Common myeloid progenitor, CD34-positive (primary cell): ENCODE measurements around the gene BLACAT1.

Experiments
- CTCF ChIA-PET: fragments of 350-600 bp; sonication (Branson Sonifier 250); formaldehyde crosslinking; loops from one replicate; lab custom pipeline; 2021; ENCODE audit warnings: antibody characterized with exemption; lab: Charles Lee
- POLR2A ChIA-PET: fragments of 350-600 bp; sonication (Branson Sonifier 250); formaldehyde crosslinking; loops from one replicate; lab custom pipeline; 2021; ENCODE audit warnings: antibody characterized with exemption; lab: Charles Lee
- DNase-seq, 3 donors: peaks; one replicate each; pipeline versions ENCODE4 v3.0.0 to v3.0.0-alpha.2; 2013
- H3K27ac ChIP-seq, 2 experiments: 1 replicate in 1 of 2; 2 replicates in 1 of 2; pipeline ENCODE4 v1.7.0; 2013; ENCODE audit warnings: inconsistent platforms in 2 of 2, low read length in 2 of 2, mild to moderate bottlenecking in 2 of 2, low read depth in 1 of 2, moderate library complexity in 1 of 2; ENCODE audit not compliant: severe bottlenecking in 2 of 2, insufficient read depth in 1 of 2, poor library complexity in 1 of 2
- H3K27me3 ChIP-seq, 5 experiments: replicated peaks in 2 of 5; 1 replicate in 3 of 5; 2 replicates in 2 of 5; pipeline versions ENCODE4 v1.6.1 to v1.7.0; 2013; ENCODE audit warnings: low read length in 4 of 5, mild to moderate bottlenecking in 2 of 5, moderate library complexity in 2 of 5, inconsistent platforms in 1 of 5; ENCODE audit not compliant: insufficient read depth in 5 of 5, control insufficient read depth in 4 of 5
- H3K36me3 ChIP-seq, 4 experiments: 1 replicate in 2 of 4; 2 replicates in 2 of 4; pipeline versions ENCODE4 v1.6.1 to v1.7.0; 2013; ENCODE audit warnings: low read length in 3 of 4, control low read depth in 1 of 4, mild to moderate bottlenecking in 1 of 4; ENCODE audit not compliant: control insufficient read depth in 4 of 4, insufficient read depth in 4 of 4
- H3K4me1 ChIP-seq, 4 experiments: 1 replicate in 3 of 4; 2 replicates in 1 of 4; pipeline versions ENCODE4 v1.6.1 to v1.7.1; 2013; ENCODE audit warnings: low read length in 3 of 4, mild to moderate bottlenecking in 3 of 4, control low read depth in 1 of 4, inconsistent platforms in 1 of 4, moderate library complexity in 1 of 4; ENCODE audit not compliant: control insufficient read depth in 4 of 4, insufficient read depth in 4 of 4; ENCODE audit errors: control extremely low read depth in 1 of 4
- H3K4me3 ChIP-seq, 7 experiments: 1 replicate in 4 of 7; 2 replicates in 3 of 7; pipeline versions ENCODE4 v1.5.1 to v1.7.0; 2013; ENCODE audit warnings: mild to moderate bottlenecking in 7 of 7, low read length in 6 of 7, moderate library complexity in 6 of 7, inconsistent platforms in 2 of 7, low read depth in 2 of 7, control low read depth in 1 of 7; ENCODE audit not compliant: insufficient read depth in 4 of 7, control insufficient read depth in 1 of 7; ENCODE audit errors: extremely low read depth in 1 of 7
- H3K9me3 ChIP-seq, 5 experiments: 1 replicate in 4 of 5; 2 replicates in 1 of 5; pipeline versions ENCODE4 v1.6.1 to v1.7.1; 2013; ENCODE audit warnings: low read length in 4 of 5, mild to moderate bottlenecking in 2 of 5, inconsistent platforms in 1 of 5, low read depth in 1 of 5, moderate library complexity in 1 of 5; ENCODE audit not compliant: control insufficient read depth in 4 of 5, insufficient read depth in 2 of 5; ENCODE audit errors: control extremely low read depth in 1 of 5
- WGBS: methylation state at CpG from one replicate; pipeline ENCODE4 v1.1.5; 2013; ENCODE audit not compliant: insufficient coverage; 5-methylcytosine and 5-hydroxymethylcytosine counted together

The BLACAT1 gene

GRCh38 chr1:205458777-205459566, 3.1 kb upstream of the BLACAT1 start:
- Histone ChIP-seq H3K4me3 (no peak overlapping the region), H3K9me3 (no peaks in the 10 kb centered on the region), H3K27ac (no peak overlapping the region), H3K4me1 (peaks cover 0 to 19% (median 10%) of the 10 kb centered on the region in 4 experiments), H3K27me3 (peaks cover 12 to 90% (median 44%) of the 10 kb centered on the region in 5 experiments), H3K36me3 (no peaks in the 10 kb centered on the region)
- 58% methylated on average over 5 of the region's 6 CpGs for WGBS
- CTCF ChIA-PET: interaction anchor here (0.7 to 1.3 kb wide), 5 partner anchors 11 to 27 kb away, joined by 3 to 5 read pairs (median 3); no protein-coding TSS in a partner anchor
- peak; percentile 61 to 86 (median 81) for DNase-seq
- POLR2A ChIA-PET: no interaction called here

- peak overlapping the region in 5 of 7 experiments; percentile 21 to 60 (median 36) for H3K4me3 ChIP-seq
- WGBS: 1% methylated on average over 26 of the region's 74 CpGs
- H3K4me1 ChIP-seq: peaks cover 0 to 19% (median 10%) of the 10 kb centered on the region in 4 experiments
- peak in 1 of 3 donors; percentile 23 for DNase-seq
- no peak overlapping the region for H3K27ac ChIP-seq
- no peaks in the 10 kb centered on the region for H3K9me3 ChIP-seq
- ChIA-PET CTCF (interaction anchor here (1.0 to 1.7 kb wide), 3 partner anchors 21 to 103 kb away, joined by 3 to 5 read pairs (median 4); no protein-coding TSS in a partner anchor), POLR2A (interaction anchor here (1.0 to 1.1 kb wide), 2 partner anchors 10 to 23 kb away, joined by 3 read pairs; no protein-coding TSS in a partner anchor)
- H3K36me3 ChIP-seq: no peaks in the 10 kb centered on the region
- H3K27me3 ChIP-seq: peaks cover 12 to 93% (median 51%) of the 10 kb centered on the region in 5 experiments
These were observed 1.3 kb upstream of the BLACAT1 start for GRCh38 chr1:205456868-205457745.

GRCh38 chr1:205456383-205456867, 580 bp upstream of the BLACAT1 start:
- Histone ChIP-seq H3K27me3 (peaks cover 12 to 93% (median 49%) of the 10 kb centered on the region in 5 experiments), H3K4me3 (peak overlapping the region in 5 of 7 experiments; percentile 21 to 60 (median 36)), H3K36me3 (no peaks in the 10 kb centered on the region), H3K9me3 (no peaks in the 10 kb centered on the region), H3K27ac (no peak overlapping the region), H3K4me1 (peaks cover 0 to 19% (median 10%) of the 10 kb centered on the region in 4 experiments)
- DNase-seq: peak in 1 of 3 donors; percentile 25
- ChIA-PET POLR2A (interaction anchor here (1.0 kb wide), 1 partner anchor 22 kb away, joined by 3 read pairs; no protein-coding TSS in a partner anchor), CTCF (interaction anchor here (1.1 to 1.7 kb wide), 2 partner anchors 22 to 29 kb away, joined by 4 read pairs; no protein-coding TSS in a partner anchor)
- WGBS: under 1% methylated on average over 44 of the region's 47 CpGs

- POLR2A ChIA-PET: interaction anchor here (0.7 kb wide), 1 partner anchor 14 kb away, joined by 3 read pairs; no protein-coding TSS in a partner anchor
- DNase-seq: no peak
- no peak overlapping the region for H3K4me3 ChIP-seq
- H3K36me3 ChIP-seq: no peaks in the 10 kb centered on the region
- peaks cover 0 to 19% (median 10%) of the 10 kb centered on the region in 4 experiments for H3K4me1 ChIP-seq
- no peak overlapping the region for H3K27ac ChIP-seq
- CTCF ChIA-PET: interaction anchor here (0.6 to 1.1 kb wide), 6 partner anchors 12 to 58 kb away, joined by 3 to 4 read pairs (median 4); no protein-coding TSS in a partner anchor
- no peaks in the 10 kb centered on the region for H3K9me3 ChIP-seq
- peaks cover 10 to 93% (median 49%) of the 10 kb centered on the region in 5 experiments for H3K27me3 ChIP-seq
- WGBS: 18% methylated on average over 4 of the region's 6 CpGs
These were observed 926 bp downstream of the BLACAT1 start for GRCh38 chr1:205454903-205455335.

- ChIA-PET POLR2A (no interaction called here), CTCF (interaction anchor here (1.2 to 1.3 kb wide), 2 partner anchors 29 to 71 kb away, joined by 3 read pairs; no protein-coding TSS in a partner anchor)
- H3K36me3 ChIP-seq: no peaks in the 10 kb centered on the region
- WGBS: 71% methylated on average over 1 of the region's 3 CpGs
- H3K27ac ChIP-seq: no peak overlapping the region
- H3K27me3 ChIP-seq: peaks cover 10 to 81% (median 43%) of the 10 kb centered on the region in 5 experiments
- H3K4me1 ChIP-seq: peaks cover 0 to 19% (median 10%) of the 10 kb centered on the region in 4 experiments
- DNase-seq: no peak
- no peak overlapping the region for H3K4me3 ChIP-seq
- no peaks in the 10 kb centered on the region for H3K9me3 ChIP-seq
These were observed 2.4 kb downstream of the BLACAT1 start for GRCh38 chr1:205453466-205453865.

GRCh38 chr1:205452933-205453332, 2.9 kb downstream of the BLACAT1 start:
- ChIA-PET CTCF (interaction anchor here (0.8 to 1.3 kb wide), 4 partner anchors 30 to 71 kb away, joined by 3 read pairs; no protein-coding TSS in a partner anchor), POLR2A (no interaction called here)
- Histone ChIP-seq H3K9me3 (no peaks in the 10 kb centered on the region), H3K4me3 (no peak overlapping the region), H3K4me1 (peaks cover 0 to 19% (median 10%) of the 10 kb centered on the region in 4 experiments), H3K27me3 (peaks cover 7 to 75% (median 38%) of the 10 kb centered on the region in 5 experiments), H3K36me3 (no peaks in the 10 kb centered on the region), H3K27ac (no peak overlapping the region)
- no peak for DNase-seq
- 90% methylated on average over 5 of the region's 5 CpGs for WGBS
